Measurements from ENCODE around the gene MEF2B.

DNA sequence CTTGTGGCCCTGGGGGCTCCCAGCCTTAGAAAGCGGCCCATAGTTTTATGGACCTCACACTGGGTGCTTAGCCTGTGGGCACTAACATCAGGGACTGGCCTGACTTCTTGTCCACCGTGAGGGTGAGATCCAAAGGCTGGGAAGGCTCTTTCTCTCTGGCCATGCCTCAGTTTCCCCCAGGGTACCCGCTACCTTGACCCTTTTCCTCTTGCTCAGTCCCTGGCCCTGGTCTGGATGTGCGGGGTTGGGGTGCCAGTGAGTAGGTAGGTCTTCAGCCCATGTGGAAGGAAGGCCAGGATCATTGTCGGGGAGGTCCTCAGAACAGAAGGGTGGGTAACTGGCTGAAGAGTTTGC is 30.2 kb downstream of the MEF2B start:
- TF ChIP-seq MXI1 (conservative IDR thresholded peaks at IDR 0.05; ENCODE audit: poor library complexity, severe bottlenecking) (no peak), EZH2 (IDR thresholded peaks at IDR 0.05; ENCODE audit: borderline replicate concordance, insufficient read depth, low read length, poor library complexity, severe bottlenecking) (no peak), CTCF (IDR thresholded peaks at IDR 0.05; ENCODE audit: poor library complexity, severe bottlenecking) (no peak)
